ENCODE data around the gene IGF2R.
"Not testable (repeated sequence)": the region's sequence is repeated elsewhere in the genome, so short reads cannot be mapped to it uniquely, and the experiment has no call there.

Gene IGF2R

DNA sequence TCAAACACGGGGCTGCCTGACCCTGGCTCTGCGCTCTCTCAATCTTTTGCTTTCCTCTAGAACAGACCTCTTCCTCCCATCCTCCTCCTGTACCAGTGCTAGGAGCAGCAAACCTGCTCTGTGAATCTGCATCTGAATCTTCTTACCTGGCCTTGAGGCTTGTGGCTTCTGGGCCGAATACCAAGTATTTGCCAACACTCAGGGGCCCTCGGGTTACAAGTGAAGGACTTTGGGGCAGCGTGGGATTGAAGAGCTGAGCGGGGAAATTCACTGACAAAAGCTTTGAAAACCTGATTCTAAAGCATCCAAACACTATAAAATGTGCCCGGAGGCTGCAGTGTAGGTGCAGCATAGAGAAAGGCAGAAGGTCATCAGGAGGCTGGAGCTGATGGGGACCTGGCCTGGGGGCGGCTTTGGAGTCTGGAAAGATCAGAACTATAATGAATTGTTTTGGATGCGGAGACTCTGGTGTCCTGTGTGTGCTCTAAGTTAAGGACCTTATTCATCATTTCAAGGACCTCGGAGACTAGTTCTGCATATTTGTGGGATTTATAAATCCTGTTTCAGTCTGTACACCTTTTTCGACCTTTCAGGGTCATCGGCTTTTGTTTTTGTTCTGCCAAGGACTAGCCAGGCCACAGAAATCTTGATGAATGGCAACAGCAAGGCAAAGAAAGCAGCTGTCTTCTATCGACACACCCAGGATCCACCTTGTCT is 16.4 kb upstream of the IGF2R start:
- DNase-seq, result no peak

- peak; percentile 74 to 86 for DNase-seq
Measured at GRCh38 chr6:159953091-159953601, 15.7 kb upstream of the IGF2R start.

DNA sequence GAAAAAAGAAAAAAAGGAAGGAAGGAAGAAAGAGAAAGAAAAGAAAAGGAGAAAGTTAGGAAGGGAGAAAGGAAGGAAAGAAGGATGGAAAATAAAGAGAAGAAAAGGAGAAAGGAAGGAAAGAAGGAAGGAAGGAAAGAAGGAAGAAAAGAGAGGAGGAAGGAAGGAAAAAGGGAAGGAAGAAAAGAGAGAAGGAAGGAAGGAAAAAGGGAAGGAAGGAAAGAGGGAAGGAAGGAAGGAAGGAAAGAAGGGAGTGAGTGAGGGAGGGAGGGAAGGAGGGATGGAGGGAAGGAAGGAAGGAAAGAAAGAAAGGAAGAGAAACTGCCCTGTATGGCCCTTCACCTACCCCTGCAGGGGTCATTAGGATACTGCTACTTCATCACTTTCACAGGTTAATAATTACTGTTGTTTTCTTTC is 12.9 kb upstream of the IGF2R start:
- no peak for DNase-seq

DNA sequence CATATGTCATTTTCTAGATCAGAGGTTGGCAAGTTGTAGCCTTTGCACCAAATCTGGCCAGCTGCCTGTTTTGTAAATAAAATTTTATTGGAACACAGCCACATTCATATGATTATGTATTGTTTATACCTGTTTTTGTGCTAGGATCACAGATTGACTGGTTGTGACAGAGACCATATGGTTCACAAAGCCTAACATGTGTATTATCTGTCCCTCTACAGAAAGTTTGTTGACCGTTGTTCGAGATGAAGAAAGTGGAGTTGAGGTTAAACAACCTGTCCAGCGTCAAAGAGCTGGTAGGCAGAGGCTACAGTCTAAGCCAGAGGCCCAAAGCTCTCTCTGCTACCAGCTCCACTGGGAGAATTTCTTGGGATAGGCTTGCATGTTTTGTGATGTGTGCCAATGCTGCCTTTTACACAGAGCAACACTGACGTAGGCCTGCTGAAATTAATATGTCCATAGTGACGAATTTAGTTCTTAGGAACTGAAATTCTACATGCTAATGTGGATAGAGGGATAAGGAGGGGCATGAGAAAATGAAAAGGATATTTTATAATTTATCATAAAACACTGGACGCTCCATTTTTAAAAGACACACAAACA is 11.7 kb upstream of the IGF2R start:
- no peak for DNase-seq

DNA sequence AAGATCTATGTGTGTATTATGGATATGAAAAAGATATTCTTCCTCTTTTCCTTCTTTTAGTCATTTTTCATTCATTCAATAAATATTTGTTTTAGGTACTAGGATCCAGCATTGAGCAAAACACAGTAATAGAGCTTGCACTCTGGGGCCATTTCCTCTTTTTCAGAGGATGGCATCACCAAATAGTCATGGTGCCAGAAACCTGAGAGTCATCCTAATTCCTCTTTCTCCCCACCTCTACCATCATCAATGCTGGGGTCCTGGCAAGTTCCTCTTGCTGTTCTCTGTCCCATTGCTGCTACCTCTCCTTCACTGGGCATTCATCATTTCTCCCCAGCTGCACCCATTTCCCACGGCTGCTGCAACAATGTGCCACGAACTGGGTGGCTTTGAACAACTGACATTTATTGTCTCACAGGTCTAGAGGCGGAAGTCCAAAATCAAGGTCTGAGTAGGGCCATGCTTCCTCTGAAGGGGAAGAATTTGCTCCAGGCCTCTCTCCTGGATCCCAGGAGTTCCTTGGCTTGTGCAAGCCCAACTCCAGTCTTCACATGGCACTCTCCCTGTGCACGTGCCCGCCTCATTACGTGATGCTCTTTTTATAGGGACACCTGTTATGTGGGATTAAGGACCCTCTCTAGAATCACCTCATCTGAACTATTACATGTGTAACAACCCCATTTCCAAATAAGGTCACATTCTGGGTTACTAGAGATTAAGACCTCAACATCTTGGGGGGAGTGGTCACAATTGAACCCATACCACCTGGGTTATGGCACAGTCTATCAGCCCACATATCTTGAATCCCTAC is 9.5 kb upstream of the IGF2R start:
- peak; percentile 82 to 85 for DNase-seq

GRCh38 chr6:159959976-159960384 is 8.9 kb upstream of the IGF2R start:
- peak; percentile 63 to 80 for DNase-seq

GRCh38 chr6:159960485-159960884 is 8.4 kb upstream of the IGF2R start:
- no peak for DNase-seq

GRCh38 chr6:159961528-159961927 is 7.4 kb upstream of the IGF2R start:
- DNase-seq, result peak; percentile 69 to 85

GRCh38 chr6:159963111-159963510 is 5.8 kb upstream of the IGF2R start:
- DNase-seq, result peak in 1 of 2 donors; percentile 51

DNA sequence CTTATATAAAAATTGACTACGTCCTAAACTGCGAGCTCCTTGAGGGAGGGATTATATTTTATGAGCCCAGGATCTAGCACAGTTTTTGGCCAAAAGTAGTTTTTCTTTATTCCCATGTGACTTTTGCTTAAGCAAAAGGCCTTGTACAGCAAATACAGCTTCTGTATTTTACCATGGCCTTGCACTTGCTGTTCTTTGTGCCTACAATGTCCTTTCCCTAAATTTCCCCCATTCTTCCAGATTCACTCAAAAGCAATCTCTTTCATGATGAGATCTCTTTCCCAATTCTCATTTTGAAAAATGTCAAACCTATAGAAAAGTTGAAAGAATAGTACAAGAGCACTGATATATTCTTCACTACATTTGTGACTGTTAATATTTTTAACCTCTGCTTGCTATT is 4.8 kb upstream of the IGF2R start:
- DNase-seq, result no peak

- peak; percentile 61 to 83 for DNase-seq
Measured at GRCh38 chr6:159966339-159966738, 2.5 kb upstream of the IGF2R start.

DNA sequence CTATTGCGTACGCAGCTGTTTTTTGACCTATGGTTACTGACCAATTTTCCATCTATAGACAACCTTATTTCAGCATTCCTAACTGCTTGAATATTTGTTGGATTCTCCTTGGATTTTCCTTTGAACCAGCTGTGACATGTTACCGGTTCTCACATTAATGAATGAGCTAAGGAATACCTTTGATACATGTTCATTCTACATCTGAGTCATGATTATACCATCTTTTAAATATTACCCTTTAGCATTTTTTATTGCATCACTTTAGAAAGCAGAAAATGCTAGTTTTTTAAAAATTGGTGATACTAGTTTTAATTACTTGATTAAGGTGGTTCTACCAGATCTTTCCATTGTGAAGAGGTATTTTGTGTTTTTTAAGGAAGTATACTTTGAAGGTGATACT is 1.9 kb upstream of the IGF2R start:
- no peak for DNase-seq

DNA sequence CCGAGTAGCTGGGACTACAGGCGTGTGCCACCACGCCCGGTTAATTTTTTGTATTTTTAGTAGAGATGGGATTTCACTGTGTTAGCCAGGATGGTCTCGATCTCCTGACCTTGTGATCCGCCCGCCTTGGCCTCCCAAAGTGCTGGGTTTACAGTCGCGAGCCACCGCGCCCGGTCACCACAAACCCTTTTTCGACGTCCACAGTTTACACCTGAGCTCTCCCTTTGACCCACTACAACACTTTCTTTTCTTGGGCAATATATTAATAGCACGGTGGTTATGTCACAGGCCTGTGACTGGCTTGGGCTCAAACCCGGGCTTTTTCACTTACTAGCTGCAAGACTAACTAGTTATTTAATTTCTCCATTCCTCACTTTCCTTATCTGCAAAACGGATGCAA is 1.3 kb upstream of the IGF2R start:
- DNase-seq, result not testable (repeated sequence)

DNA sequence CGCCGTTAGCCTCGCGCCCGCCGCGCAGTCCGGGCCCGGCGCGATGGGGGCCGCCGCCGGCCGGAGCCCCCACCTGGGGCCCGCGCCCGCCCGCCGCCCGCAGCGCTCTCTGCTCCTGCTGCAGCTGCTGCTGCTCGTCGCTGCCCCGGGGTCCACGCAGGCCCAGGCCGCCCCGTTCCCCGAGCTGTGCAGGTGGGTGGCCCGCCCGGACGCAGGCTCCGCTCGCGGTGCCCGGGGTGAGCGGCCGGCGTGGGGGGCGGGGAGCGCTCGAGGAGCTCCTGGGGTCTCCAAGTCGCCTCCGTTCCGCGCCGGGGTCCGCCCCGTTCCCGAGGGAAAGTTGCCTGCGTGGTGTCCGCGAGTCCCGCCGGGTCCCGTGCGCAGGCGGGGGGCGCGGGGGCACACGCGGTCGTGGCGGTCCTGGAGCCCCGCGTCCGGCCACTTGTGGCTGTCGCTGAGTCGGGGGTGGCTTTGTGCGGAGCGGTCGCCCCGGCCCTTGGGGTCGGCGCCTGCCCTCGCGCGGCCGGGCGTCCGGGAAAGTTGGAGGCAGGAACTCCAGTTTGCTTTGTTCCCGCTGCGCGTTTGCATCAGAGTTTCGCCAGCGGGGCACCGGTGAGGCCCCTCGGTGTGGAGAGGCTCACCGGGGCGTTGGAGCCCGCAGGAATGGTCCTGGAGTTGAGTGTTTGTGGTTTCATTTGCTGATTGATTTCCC is 476 bp downstream of the IGF2R start:
- DNase-seq, result no peak

- DNase-seq, result peak; percentile 72 to 83
Measured at GRCh38 chr6:159969921-159970320, 1.0 kb downstream of the IGF2R start.

- DNase-seq, result no peak
Measured at GRCh38 chr6:159970659-159971063, 1.8 kb downstream of the IGF2R start.

DNA sequence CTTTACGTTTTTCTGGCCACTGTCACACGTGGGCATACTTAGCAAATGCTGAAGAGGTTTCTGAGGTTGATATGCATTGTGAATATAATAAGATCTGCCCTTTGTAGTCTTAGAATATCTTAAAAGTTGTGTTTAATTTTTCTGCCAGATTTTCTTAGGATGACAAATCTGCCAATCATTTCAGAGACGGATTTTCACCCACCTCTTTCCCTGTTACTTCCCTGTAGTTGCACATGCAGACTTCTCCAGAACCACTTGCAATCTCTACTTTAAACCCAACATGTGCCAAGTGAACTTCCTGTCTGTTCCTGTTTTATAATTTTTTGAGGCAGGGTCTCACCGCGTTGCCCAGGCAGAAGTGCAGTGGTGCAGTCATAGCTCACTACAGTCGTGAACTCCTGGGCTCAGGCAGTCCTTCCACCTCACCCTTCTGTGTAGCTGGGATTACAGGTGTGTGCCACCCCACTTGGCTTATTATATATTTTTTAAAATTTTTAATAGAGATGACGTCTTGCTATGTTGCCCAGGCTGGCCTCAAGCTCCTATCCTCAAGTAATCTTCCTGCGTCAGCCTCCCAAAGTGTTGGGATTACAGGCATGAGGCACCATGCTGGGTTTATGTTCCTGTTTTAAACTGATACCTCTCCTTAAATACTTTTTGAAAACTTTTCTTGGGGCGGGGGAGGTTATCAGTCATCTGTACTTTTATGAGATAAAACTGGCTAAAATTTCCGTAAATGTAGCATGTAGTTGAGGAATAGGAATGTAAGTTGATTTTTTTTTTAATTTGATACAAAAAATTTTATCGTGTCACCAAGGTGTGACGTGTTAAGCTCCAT is 2.7 kb downstream of the IGF2R start:
- DNase-seq, result peak in 1 of 2 donors; percentile 33

DNA sequence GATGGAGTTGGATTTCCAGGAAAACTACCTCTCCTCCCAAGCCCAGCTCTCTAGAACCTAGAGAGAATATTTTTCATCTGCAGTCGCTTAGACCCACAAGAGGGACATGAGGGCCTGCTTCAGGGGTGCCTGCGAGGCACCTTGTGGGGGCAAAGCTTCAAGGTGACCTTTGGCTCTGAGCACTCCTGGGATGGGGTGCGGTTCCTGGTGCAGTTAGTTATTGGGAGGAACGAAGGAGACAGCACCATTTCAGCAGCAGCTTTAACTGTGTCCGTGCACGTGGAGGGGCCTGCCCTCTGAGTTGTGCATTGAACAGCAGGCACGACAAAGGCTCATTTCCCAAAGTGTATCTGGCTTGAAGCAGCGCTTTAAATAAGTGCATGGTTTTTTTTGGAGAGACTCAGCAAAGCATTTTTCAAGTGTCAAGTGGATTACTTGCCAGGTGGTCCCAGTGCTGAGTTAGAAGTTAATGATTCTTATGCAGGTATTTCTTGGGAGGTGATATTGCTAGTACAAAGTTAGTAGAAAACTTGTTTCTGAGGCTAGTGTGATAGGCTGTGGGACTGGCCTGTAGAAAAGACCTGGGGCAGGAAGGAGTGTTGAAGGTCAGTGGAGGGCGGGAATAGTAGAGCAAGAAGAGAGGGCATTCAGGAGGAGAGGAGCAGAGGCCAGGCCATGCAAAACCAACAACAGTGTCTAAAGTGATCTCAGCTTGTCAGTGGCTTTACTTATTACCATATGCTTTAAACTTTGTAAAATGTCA is 3.8 kb downstream of the IGF2R start:
- no peak for DNase-seq

DNA sequence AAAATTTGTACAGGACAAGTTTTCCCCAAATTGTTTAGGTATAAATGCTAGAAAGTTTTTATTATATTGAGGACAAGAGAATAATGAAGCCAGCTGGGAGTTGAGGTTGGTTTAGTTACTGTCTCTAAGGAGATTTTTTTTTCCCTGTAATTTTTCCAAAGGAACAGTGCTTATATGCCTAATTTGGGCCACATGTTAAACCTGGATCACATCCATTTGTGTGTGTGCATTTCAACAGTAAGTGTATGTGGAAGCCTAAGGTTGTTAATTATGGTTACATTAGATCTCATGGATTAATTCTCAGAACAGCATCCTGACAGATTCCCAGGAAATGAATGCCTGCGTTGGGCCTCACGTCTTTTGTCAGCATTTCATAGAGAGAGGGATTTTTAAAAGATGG is 4.5 kb downstream of the IGF2R start:
- DNase-seq, result no peak

DNA sequence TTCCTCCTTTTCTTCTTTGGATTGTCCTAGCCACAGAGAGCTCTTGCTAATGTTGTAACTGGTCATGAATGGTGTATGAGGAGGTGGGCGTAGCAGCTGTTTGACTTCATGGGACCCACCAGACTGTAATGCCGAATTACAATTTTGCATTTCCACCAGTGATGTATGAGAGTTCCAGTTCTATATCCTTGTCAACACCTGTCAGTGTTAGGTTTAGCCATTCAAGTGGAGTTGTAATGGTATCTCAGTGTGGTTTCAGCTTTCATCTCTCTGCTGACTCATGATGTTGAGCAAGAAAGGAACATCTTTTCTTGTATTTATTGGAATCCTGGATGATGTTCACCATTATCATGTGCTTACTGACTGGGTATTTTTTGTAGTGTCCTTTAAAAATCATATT is 5.1 kb downstream of the IGF2R start:
- DNase-seq, result peak; percentile 63 to 75

DNA sequence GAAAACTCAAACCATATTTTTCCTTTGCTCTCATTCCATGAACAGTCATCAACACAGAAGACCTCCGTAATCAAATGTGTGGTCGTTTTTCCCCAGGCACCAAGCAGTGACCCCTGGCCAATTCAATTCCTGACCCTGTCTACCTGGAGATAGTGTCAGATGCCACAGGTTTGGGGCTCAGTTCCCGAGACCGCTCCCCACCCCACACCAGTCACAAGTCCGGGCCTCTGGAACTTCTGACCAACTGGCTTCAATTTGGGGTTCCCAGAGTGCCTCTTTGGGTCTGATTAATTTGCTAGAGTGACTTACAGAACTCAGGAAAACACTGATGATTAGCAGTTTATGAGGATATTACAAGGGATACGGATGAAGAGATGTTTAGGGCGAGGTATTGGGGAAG is 6.0 kb downstream of the IGF2R start:
- no peak for DNase-seq

Data from inflammatory macrophage treated with lipopolysaccharide for 1 hour (primary cell).